Measurements from ENCODE around the gene SLC7A8. TPM values are rescaled to one million over a fixed set of nuclear protein-coding genes. Genes with fewer than 3 reads are reported as not detected.

Gene SLC7A8
- polyA plus RNA-seq, 1 experiment: 0.78 TPM

- POLR2A ChIA-PET: no interaction called here
- H3K9me3 ChIP-seq (ENCODE audit: control insufficient read depth, insufficient read depth, low read length): no peaks in the 10 kb centered on the region
- peaks cover 24% of the 10 kb centered on the region for H3K27me3 ChIP-seq (ENCODE audit: control insufficient read depth, insufficient read depth, low read length)
- no peak overlapping the region for H3K4me3 ChIP-seq (ENCODE audit: low read depth, low read length)
- no peak for TF ChIP-seq CTCF (IDR thresholded peaks at IDR 0.05; ENCODE audit: low read depth, low read length)
- DNase-seq (ENCODE audit: low read depth, low spot score): no peak
- H3K27ac ChIP-seq (ENCODE audit: low read depth, low read length): no peak overlapping the region
- CTCF ChIA-PET: interaction anchor here (1.0 to 1.6 kb wide), 2 partner anchors 26 to 40 kb away, joined by 3 to 4 read pairs; no protein-coding TSS in a partner anchor
These were observed 37.0 kb downstream of the SLC7A8 start for GRCh38 chr14:23146351-23146910.

GRCh38 chr14:23145794-23146350, 37.6 kb downstream of the SLC7A8 start:
- ChIA-PET CTCF (interaction anchor here (0.7 to 1.6 kb wide), 2 partner anchors 25 to 41 kb away, joined by 4 to 5 read pairs; no protein-coding TSS in a partner anchor), POLR2A (no interaction called here)
- H3K4me3 ChIP-seq (ENCODE audit: low read depth, low read length): no peak overlapping the region
- H3K27me3 ChIP-seq (ENCODE audit: control insufficient read depth, insufficient read depth, low read length): peaks cover 23% of the 10 kb centered on the region
- no peaks in the 10 kb centered on the region for H3K9me3 ChIP-seq (ENCODE audit: control insufficient read depth, insufficient read depth, low read length)
- DNase-seq (ENCODE audit: low read depth, low spot score): no peak
- H3K27ac ChIP-seq (ENCODE audit: low read depth, low read length): no peak overlapping the region
- TF ChIP-seq CTCF (IDR thresholded peaks at IDR 0.05; ENCODE audit: low read depth, low read length): no peak

GRCh38 chr14:23143911-23144310, 39.5 kb downstream of the SLC7A8 start:
- DNase-seq (ENCODE audit: low read depth, low spot score): no peak
- ChIA-PET CTCF (interaction anchor here (1.0 to 2.3 kb wide), 3 partner anchors 23 to 43 kb away, joined by 3 to 18 read pairs (median 4); no protein-coding TSS in a partner anchor), POLR2A (no interaction called here)
- no peak for TF ChIP-seq CTCF (IDR thresholded peaks at IDR 0.05; ENCODE audit: low read depth, low read length)
- no peaks in the 10 kb centered on the region; the same call in 1 of the 2 replicates for H3K9me3 ChIP-seq (ENCODE audit: control insufficient read depth, insufficient read depth, low read length)
- H3K27me3 ChIP-seq (ENCODE audit: control insufficient read depth, insufficient read depth, low read length): peaks cover 23% of the 10 kb centered on the region
- H3K4me3 ChIP-seq (ENCODE audit: low read depth, low read length): no peak overlapping the region
- no peak overlapping the region for H3K27ac ChIP-seq (ENCODE audit: low read depth, low read length)

- Histone ChIP-seq H3K27me3 (ENCODE audit: control insufficient read depth, insufficient read depth, low read length) (peaks cover 23% of the 10 kb centered on the region), H3K4me3 (ENCODE audit: low read depth, low read length) (no peak overlapping the region), H3K9me3 (ENCODE audit: control insufficient read depth, insufficient read depth, low read length) (no peaks in the 10 kb centered on the region; the same call in 1 of the 2 replicates), H3K27ac (ENCODE audit: low read depth, low read length) (no peak overlapping the region)
- CTCF ChIA-PET: interaction anchor here (0.7 to 2.3 kb wide), 6 partner anchors 13 to 158 kb away, joined by 3 to 18 read pairs (median 6); no protein-coding TSS in a partner anchor
- DNase-seq (ENCODE audit: low read depth, low spot score): no peak
- no peak for TF ChIP-seq CTCF (IDR thresholded peaks at IDR 0.05; ENCODE audit: low read depth, low read length)
- POLR2A ChIA-PET: interaction anchor here (0.7 kb wide), 1 partner anchor 203 kb away, joined by 5 read pairs; no protein-coding TSS in a partner anchor
These were observed 40.6 kb downstream of the SLC7A8 start for GRCh38 chr14:23142826-23143225.

Measured in AG04450 (cell line).